ENCODE data around the gene ABHD12. TPM values are rescaled to one million over a fixed set of nuclear protein-coding genes. Genes with fewer than 3 reads are reported as not detected.

Gene ABHD12
- total RNA-seq, 2 experiments from 2014 or later = 22.3 to 24.1 TPM

- Mint-ChIP-seq H3K27me3 (no peaks in the 10 kb centered on the region), H3K4me3 (no peak overlapping the region), H3K9me3 (no peaks in the 10 kb centered on the region), H3K36me3 (peaks cover 9% of the 10 kb centered on the region), H3K4me1 (ENCODE audit: low read depth) (peaks cover 8% of the 10 kb centered on the region), H3K27ac (no peak overlapping the region)
- intact Hi-C loops (cut with micrococcal nuclease) = no loop called here
- POLR2A ChIA-PET = no interaction called here
- DNase-seq = no peak
- CTCF ChIA-PET = no interaction called here
Measured at GRCh38 chr20:25378884-25379733, 11.5 kb downstream of the ABHD12 start.

DNA sequence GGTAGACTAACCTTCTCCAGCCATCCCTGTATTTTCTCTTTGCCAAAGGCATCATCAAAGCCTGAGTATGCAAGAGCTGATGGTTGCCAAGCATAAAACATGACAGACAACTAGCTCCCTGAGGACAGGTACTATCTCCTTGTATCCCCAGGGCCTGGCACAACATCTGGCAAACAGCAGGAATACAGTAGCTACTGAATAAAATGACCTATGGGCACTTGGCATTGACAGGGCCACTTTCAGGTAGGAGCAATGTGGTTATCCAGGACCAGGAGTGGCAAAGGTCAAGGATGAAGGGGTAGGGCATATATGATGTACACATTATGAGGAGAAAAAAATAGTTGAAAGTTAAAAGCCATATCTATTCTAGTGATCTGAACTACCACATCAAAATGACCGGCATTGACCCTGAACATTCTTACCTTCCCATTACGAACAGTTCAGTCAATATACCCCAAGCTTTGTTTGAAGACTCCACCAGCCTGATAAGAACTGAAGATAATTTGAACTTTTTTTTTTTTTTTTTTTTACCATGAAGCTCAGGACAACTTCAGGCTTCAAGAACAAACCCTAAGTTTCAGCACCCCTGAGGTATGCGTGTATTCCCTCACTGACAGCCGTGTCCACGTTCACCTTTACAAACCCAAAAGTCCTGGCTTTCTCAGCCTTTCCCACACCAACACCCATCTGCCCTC, 12.3 kb downstream of the ABHD12 start:
- ChIA-PET POLR2A (no interaction called here), CTCF (no interaction called here)
- intact Hi-C loops (cut with micrococcal nuclease) = no loop called here
- H3K4me3 Mint-ChIP-seq = no peak overlapping the region
- no peak overlapping the region for H3K27ac Mint-ChIP-seq
- no peaks in the 10 kb centered on the region for H3K9me3 Mint-ChIP-seq
- peaks cover 14% of the 10 kb centered on the region for H3K36me3 Mint-ChIP-seq
- H3K27me3 Mint-ChIP-seq = no peaks in the 10 kb centered on the region
- H3K4me1 Mint-ChIP-seq (ENCODE audit: low read depth) = peaks cover 10% of the 10 kb centered on the region
- DNase-seq = no peak

DNA sequence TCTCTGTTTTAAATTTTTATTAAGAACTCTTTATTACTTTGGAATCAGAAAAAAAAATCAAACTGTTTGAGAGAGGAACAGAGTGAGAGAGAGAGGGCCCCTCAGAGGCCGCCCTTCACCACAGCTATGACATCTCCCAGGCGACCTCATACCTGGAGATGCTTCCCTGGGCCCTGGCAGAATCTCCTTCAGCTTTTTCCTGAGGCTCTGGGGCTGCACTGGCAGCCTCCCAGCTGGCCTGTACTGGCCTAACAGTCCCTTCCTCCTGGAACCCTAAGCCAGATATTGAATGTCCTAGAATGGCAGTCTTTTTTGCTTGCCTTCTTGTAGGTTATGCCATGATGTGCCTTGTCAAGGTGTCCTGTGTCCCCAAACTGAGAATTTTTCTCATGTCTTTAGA, 13.7 kb downstream of the ABHD12 start:
- Mint-ChIP-seq H3K27me3 (no peaks in the 10 kb centered on the region), H3K9me3 (no peaks in the 10 kb centered on the region), H3K27ac (no peak overlapping the region), H3K36me3 (peaks cover 13% of the 10 kb centered on the region), H3K4me3 (no peak overlapping the region), H3K4me1 (ENCODE audit: low read depth) (peaks cover 15% of the 10 kb centered on the region)
- DNase-seq = no peak
- POLR2A ChIA-PET = no interaction called here
- CTCF ChIA-PET = no interaction called here
- intact Hi-C loops (cut with micrococcal nuclease) = no loop called here

DNA sequence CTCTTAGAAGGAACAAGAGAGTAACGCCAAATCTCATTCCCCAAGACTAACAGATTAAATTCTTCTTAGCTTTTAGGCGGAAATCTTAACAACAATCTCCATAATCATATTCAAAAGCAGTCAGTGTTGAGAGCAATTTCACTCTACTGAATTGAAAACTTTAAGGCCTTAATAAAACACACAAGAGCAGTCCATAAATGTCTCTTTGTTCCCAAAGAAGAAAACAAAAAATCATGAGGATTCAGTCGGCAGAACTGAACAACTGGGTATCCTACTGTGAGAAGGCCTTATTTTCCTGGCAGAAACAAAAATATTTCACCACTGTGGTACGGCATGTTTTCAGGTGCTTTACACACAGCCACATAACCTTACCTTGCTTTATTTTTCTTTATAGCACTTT, 14.4 kb downstream of the ABHD12 start:
- intact Hi-C loops (cut with micrococcal nuclease) = no loop called here
- DNase-seq = no peak
- POLR2A ChIA-PET = no interaction called here
- H3K27ac Mint-ChIP-seq = no peak overlapping the region
- peaks cover 11% of the 10 kb centered on the region for H3K36me3 Mint-ChIP-seq
- no peak overlapping the region for H3K4me3 Mint-ChIP-seq
- H3K4me1 Mint-ChIP-seq (ENCODE audit: low read depth) = peaks cover 18% of the 10 kb centered on the region
- no peaks in the 10 kb centered on the region for H3K9me3 Mint-ChIP-seq
- CTCF ChIA-PET = no interaction called here
- H3K27me3 Mint-ChIP-seq = no peaks in the 10 kb centered on the region

- H3K9me3 Mint-ChIP-seq = no peaks in the 10 kb centered on the region
- POLR2A ChIA-PET = no interaction called here
- CTCF ChIA-PET = no interaction called here
- H3K4me1 Mint-ChIP-seq (ENCODE audit: low read depth) = peaks cover 18% of the 10 kb centered on the region
- peaks cover 11% of the 10 kb centered on the region for H3K36me3 Mint-ChIP-seq
- no peak overlapping the region for H3K27ac Mint-ChIP-seq
- intact Hi-C loops (cut with micrococcal nuclease) = no loop called here
- DNase-seq = no peak
- no peak overlapping the region for H3K4me3 Mint-ChIP-seq
- H3K27me3 Mint-ChIP-seq = no peaks in the 10 kb centered on the region
Measured at GRCh38 chr20:25374842-25375241, 15.8 kb downstream of the ABHD12 start.

DNA sequence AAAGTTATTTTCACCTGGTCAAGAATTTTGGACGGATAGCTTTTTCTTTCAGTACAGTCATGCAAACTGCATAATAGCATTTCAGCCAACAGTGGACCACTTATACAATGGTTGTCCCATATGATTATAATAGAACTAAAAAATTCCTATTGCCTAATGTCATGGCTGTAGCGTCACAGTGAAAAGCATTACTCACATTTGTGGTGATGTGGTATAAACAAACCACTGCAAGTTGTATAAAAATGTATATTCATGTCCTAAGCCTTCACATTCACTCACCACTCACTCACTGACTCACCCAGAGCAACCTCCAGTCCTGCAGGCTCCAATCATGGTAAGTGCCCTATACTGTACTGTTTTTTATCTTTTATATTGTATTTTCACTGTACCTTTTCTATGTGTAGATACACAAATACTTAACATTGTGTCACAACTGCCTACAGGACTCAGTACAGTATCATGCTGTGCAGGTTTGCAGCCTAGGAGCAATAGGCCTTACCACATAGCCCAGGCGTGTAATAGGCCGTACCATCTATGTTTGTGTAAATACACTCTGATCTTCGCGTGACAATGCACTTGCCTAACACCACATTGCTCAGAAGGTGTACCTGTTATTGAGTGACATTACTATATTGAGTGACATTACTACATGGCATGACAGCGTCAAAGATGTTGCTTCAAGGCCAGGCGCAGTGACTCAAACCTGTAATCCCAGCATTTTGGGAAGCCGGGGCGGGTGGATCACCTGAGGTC, 17.9 kb downstream of the ABHD12 start:
- H3K4me3 Mint-ChIP-seq = no peak overlapping the region
- intact Hi-C loops (cut with micrococcal nuclease) = no loop called here
- no peaks in the 10 kb centered on the region for H3K27me3 Mint-ChIP-seq
- H3K36me3 Mint-ChIP-seq = peaks cover 11% of the 10 kb centered on the region
- peak; percentile 34 for DNase-seq
- ChIA-PET CTCF (no interaction called here), POLR2A (no interaction called here)
- no peaks in the 10 kb centered on the region for H3K9me3 Mint-ChIP-seq
- peaks cover 18% of the 10 kb centered on the region for H3K4me1 Mint-ChIP-seq (ENCODE audit: low read depth)
- no peak overlapping the region for H3K27ac Mint-ChIP-seq

DNA sequence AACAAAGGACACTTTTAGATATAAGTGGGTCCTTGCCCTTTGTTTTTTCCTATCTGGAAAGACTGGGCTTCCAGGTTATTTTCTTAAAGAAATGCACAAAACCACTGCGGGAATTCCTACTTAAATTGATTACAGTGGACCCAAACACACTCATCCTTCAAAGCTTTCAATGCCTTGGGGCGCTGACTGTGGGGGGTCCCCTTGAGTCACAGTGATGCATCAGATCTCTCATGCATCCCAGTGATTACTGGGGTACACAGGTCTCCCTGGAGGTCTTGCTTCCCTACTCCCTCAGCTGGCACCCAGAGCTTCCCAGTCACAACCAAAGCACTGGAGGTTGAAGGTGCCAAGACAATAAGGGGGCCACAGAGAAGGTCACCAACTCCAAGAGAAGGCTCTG, 20.7 kb downstream of the ABHD12 start:
- Mint-ChIP-seq H3K27ac (no peak overlapping the region), H3K36me3 (peaks cover 8% of the 10 kb centered on the region), H3K9me3 (no peaks in the 10 kb centered on the region), H3K27me3 (no peaks in the 10 kb centered on the region), H3K4me1 (ENCODE audit: low read depth) (peaks cover 18% of the 10 kb centered on the region), H3K4me3 (no peak overlapping the region)
- no peak for DNase-seq
- intact Hi-C loops (cut with micrococcal nuclease) = no loop called here
- POLR2A ChIA-PET = no interaction called here
- CTCF ChIA-PET = no interaction called here

GRCh38 chr20:25369529-25369928, 21.1 kb downstream of the ABHD12 start:
- peaks cover 8% of the 10 kb centered on the region for H3K36me3 Mint-ChIP-seq
- H3K9me3 Mint-ChIP-seq = no peaks in the 10 kb centered on the region
- no peaks in the 10 kb centered on the region for H3K27me3 Mint-ChIP-seq
- ChIA-PET CTCF (no interaction called here), POLR2A (no interaction called here)
- DNase-seq = no peak
- H3K4me1 Mint-ChIP-seq (ENCODE audit: low read depth) = peaks cover 18% of the 10 kb centered on the region
- intact Hi-C loops (cut with micrococcal nuclease) = no loop called here
- no peak overlapping the region for H3K27ac Mint-ChIP-seq
- no peak overlapping the region for H3K4me3 Mint-ChIP-seq

DNA sequence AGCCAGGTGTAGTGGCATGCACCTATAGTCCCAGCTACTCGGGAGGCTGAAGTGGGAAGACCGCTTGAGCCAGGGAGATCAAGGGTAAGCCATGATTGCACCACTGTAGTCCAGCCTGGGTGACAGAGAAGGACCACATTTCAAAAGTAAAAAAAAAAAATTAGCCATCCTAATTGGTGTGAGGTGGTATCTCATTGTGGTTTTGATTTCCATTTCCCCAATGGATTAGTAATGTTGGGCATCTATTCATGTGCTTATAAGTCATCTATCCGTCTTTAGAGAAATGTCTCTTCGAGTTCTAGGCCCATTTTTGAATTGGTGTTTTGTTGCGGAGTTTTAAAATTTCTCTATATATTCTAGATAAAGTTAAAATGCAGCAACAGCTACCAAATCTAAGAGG, 21.7 kb downstream of the ABHD12 start:
- Mint-ChIP-seq H3K4me3 (no peak overlapping the region), H3K36me3 (peaks cover 5% of the 10 kb centered on the region), H3K27ac (no peak overlapping the region), H3K27me3 (no peaks in the 10 kb centered on the region), H3K4me1 (ENCODE audit: low read depth) (peaks cover 16% of the 10 kb centered on the region), H3K9me3 (no peaks in the 10 kb centered on the region)
- intact Hi-C loops (cut with micrococcal nuclease) = no loop called here
- ChIA-PET CTCF (no interaction called here), POLR2A (no interaction called here)
- DNase-seq = no peak

DNA sequence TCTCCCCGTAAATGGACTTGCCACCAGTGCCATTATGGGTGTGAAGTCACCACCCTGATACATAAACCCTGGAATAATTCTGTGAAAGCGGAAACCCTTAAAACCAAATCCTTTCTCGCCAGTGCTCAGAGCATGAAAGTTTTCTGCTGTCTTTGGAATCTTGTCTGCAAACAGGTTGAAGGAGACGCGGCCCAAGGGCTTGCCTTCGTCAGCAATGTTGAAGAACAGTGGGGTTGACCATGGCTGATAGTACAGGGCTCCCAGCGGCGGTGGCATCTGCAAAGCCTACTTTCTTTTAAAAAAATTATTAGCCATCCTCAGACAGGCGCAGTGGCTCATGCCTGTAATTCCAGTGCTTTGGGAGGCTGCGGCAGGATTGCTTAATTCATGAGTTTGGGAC, 22.1 kb downstream of the ABHD12 start:
- no peaks in the 10 kb centered on the region for H3K9me3 Mint-ChIP-seq
- no peak overlapping the region for H3K27ac Mint-ChIP-seq
- no peaks in the 10 kb centered on the region for H3K27me3 Mint-ChIP-seq
- POLR2A ChIA-PET = no interaction called here
- CTCF ChIA-PET = no interaction called here
- no peak overlapping the region for H3K4me3 Mint-ChIP-seq
- peaks cover 1% of the 10 kb centered on the region for H3K36me3 Mint-ChIP-seq
- no peak for DNase-seq
- intact Hi-C loops (cut with micrococcal nuclease) = no loop called here
- peaks cover 15% of the 10 kb centered on the region for H3K4me1 Mint-ChIP-seq (ENCODE audit: low read depth)

GRCh38 chr20:25364879-25365699, 25.5 kb downstream of the ABHD12 start:
- Mint-ChIP-seq H3K27me3 (no peaks in the 10 kb centered on the region), H3K36me3 (no peaks in the 10 kb centered on the region), H3K9me3 (no peaks in the 10 kb centered on the region), H3K27ac (no peak overlapping the region), H3K4me3 (no peak overlapping the region), H3K4me1 (ENCODE audit: low read depth) (no peaks in the 10 kb centered on the region)
- intact Hi-C loops (cut with micrococcal nuclease) = no loop called here
- ChIA-PET POLR2A (no interaction called here), CTCF (interaction anchor here (0.5 kb wide), 1 partner anchor 34 kb away, joined by 3 read pairs; no protein-coding TSS in a partner anchor)
- no peak for DNase-seq

DNA sequence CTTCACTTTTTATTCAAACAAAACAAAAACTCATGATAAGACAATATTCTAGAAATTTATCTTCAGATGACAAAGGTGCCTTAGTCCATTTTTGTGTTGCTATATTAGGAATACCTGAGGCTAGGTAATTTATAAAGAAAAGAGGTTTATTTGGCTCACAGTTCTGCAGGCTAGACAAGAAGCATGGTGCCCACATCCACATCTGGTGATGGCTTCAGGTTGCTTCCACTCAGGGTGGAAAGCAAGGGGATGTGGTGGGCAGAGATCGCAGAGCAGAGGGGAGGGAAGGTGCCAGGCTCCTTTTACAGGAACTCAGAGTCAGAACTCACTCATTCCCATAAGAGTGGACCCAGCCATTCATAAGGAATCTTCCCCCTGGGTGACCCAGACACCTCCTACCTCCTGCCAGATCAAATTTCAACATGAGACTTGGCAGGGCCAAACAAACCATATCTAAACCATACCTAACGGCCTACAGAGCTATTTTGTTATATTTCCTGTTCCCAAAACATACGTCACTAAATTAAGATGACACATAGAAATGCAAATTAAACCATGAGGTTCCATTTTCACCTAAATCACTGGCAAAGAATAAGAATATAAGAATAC, 26.4 kb downstream of the ABHD12 start:
- no peak for DNase-seq
- Mint-ChIP-seq H3K9me3 (no peaks in the 10 kb centered on the region), H3K4me3 (no peak overlapping the region), H3K27ac (no peak overlapping the region), H3K36me3 (no peaks in the 10 kb centered on the region), H3K4me1 (ENCODE audit: low read depth) (no peaks in the 10 kb centered on the region), H3K27me3 (no peaks in the 10 kb centered on the region)
- POLR2A ChIA-PET = no interaction called here
- CTCF ChIA-PET = no interaction called here
- intact Hi-C loops (cut with micrococcal nuclease) = no loop called here

Measured in activated CD4-positive, alpha-beta memory T cell treated with anti-CD3 and anti-CD28 coated beads for 36 hours (primary cell).